D341Med (cell line): ENCODE data around the gene MID1IP1.

Experiments
- DNase-seq: peaks from one replicate; pipeline ENCODE4 v3.0.0; 2012; ENCODE audit warnings: low spot score

MID1IP1 gene

DNA sequence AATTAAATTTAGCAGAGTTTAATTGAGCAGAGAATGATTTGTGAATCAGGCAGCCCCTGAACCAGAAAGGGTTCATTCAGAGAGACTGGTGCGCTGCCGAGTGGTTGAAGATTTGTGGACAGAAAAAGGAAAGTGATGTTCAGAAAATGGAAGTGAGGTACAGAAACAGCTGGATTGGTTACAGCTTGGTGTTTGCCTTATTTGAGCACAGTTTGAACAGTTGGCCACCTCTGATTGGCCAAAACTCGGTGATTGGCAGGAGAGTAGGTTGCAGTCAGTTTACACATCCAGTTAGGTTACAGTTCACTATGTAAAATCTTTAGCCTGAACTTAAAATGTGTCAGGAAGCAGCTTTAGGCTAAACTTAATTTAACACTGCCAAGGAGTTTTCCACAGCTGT, 14.9 kb downstream of the MID1IP1 start:
- DNase-seq = no peak

DNA sequence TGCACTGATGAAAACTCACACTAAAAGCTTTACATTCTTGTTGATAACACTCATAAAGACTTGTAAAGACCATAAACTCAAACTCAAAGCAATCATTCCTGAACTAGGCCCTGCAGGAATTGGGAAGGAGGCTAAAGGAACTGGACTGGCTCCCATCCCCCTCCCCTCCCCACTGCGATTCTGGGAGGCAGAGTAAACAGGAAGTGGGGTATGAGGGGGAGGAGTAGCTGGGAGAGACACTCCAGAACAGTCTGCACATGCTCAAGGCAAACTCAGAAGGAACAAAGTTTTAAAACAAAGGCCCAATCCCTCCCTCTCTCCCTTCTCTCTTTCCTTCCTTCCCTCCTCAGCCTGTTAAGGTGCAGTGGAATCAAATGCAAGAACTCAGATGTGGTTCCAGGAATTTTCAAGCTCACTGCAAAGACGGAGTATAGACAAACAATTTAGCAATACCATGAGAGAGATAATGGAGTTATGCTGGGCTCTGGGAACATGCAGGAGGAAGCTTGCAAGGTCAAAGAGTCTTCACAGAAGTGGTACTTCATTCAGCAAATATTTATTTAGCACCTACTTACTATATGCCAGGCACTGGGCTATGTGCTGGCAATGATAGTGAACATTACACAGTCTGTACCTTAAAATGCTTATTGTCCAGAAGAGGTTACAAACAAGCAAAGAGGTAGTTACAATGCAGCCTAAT, 15.9 kb downstream of the MID1IP1 start:
- no peak for DNase-seq

DNA sequence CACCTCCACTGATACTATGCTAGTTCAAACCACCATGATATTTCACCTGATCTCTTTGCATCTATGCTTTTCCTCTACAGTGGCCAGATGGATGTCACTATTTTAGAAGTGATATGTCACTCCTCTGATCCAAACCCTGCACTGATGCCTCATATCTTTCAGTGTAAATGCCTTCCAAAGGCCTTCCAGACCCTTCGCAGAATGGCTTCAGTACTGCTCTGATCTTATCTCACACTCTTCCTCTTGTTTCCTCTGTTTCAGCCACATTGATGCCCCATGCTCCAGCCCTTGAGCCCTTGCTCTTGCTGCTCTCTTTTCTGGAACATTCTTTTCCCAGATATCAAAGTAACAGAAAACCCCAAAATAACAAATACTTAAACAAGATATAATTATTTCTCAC, 17.9 kb downstream of the MID1IP1 start:
- DNase-seq = no peak

DNA sequence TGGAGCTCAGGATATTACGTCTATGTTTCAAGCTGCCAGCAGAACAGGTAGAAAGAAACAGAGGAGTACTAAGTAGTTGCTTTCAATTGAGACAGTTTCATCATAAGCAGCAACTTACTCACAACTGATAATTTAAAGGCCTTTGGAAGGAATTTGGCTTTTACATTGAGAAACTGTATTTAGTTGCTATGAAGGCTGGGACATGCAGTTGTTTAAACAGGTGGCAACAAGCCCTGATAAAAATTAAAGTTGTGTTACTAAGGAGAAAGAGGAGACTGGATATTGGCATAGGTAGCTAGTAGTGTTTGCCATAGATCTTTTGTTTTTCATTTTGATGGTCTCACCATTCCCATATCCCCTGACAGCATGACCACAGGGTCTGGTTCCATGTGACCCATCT, 18.4 kb downstream of the MID1IP1 start:
- no peak for DNase-seq

DNA sequence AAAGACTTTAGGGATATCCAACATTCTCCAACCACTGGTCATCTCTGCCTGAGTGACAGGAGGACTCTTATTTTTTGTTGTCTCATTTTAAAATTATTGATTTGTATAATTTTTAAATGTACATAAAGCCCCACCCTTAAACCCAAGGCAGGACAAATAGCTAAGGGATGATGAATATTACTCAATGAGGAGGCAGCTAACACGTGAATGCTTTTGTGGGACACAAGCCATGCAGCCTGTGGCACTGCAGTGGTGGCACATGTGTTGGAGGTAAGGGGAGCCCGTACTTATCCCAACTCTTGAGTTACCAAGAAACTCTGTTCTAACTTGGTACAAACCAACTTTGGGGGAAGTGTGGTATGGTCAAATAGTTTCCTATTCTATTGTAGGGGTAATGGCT, 19.5 kb downstream of the MID1IP1 start:
- DNase-seq = no peak

DNA sequence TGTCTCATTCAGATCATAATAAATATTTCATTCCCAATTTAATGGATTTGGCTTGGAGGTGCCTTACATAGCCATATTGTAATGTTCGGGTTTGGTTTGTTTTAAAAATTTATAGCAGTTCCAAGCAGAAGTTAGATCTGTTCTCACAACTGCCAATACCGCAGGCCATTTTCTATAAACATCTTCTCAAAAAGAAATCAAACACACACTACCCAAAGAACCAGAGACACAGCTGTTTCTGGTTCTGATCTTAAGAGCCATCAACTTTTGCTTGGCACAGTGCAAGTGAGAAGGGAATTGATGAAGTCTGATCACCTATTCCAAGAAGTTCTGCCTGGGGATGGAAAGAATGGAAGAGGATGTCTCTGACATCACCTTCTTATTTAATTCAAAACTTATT, 22.9 kb downstream of the MID1IP1 start:
- DNase-seq = no peak

DNA sequence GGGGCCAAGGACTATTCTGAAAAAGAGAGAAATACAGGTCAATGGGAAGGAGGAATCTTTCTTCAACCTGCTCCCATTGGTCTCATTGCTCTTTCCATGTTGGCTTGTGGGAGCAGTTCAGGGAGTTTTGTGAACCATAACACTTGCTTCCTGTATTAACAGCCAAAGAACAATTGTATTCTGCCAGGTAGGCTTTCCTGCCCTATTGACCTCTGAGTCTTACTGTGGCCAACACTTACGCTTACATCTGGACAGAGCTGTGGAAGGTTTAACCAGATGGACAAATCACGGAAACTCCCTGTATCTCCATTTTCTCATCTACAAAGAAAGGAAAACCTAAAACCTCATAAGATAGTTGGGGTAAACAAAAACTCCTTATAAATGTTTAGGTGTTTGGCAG, 30.7 kb downstream of the MID1IP1 start:
- DNase-seq = no peak

DNA sequence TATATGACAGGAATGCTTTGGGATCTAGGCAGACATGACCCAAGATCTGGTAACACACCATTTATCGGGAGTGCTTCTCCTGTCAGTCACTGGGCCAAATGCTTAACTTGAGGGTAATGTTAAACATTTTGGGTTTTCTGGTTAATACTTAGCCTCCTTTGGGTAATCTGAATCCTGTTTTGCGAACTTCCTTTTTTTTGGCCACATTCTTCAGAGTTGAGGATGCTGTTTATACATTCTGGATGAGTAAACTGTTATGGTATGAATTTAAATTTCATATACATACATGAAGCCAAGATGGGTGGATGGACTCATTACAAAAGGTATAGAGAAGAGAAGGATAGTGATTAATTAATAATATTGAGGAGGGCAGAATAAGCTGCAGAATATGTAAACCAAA, 36.1 kb downstream of the MID1IP1 start:
- no peak for DNase-seq

DNA sequence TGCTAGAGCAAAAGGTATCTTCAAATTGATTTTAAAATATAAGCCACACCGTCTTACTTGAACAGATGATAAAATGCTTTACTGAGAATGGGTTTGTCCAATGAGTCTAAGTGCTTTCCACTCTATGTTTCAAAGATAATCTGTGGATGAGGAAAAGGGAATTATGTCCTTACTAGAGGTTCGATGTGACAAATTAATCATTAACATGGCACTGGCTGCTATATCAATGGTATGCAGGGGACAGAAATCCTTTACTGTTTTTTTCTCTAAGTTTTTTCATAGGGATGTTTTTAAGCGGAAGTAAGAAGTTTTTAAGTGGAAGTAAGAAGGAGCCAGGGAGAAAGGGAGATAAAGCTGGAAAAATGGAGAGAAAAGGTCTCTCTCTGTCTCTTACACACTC, 38.0 kb downstream of the MID1IP1 start:
- DNase-seq = no peak

DNA sequence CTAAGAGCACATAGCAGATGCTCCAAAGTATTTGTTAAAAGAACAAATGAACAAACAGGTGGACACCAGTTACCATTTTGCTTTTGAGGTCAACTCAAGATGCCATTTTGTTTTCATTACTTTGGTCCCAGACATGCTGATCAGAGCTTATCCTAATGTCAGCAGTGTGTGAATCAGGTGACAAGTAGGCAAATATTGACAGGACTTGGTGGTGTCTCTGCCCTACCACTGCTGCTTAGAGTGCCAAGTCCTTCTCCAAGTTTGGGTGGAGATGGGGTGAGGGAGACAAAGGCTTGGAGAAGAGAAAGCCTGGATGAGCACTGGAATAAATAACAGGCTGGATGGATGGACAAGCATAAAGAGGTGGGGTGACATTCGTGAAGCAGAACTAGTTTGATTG, 38.7 kb downstream of the MID1IP1 start:
- no peak for DNase-seq

DNA sequence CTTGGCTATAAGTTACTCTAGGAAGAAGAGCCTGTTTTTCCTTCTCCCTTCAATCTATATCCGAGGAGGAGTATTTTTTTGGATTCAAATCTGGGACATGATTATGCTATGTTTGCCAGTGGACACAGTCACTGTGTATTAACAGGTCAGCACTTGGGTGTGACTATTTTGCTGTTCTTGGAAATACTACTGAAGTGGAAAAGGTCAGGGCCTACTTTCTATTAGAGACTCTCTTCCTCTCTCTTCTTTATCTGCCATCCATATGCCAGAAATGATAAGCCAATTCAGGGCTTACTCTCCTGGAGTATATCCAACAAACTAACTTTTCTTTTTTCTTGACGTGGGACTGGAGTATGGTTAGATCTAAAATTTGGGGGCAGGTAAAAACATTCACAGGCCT, 40.5 kb downstream of the MID1IP1 start:
- no peak for DNase-seq

DNA sequence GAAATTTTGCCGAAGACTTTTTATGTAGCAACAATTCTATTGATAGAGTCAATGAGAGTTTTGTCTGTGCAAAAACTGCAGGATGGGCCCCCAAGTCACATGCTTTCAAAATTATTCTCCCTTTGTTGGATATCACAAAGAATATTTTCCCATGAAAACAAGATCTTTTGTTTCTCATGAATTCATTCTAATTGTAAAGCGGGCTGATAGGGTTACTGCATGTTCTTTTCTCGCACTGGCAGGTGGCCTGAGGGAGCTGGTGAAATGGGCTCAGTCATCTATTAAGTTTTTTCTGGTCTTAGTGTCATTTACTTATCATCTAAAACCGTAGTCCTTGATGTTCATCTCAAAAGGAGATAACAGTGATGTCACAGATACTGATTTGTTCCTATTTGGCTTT, 44.2 kb downstream of the MID1IP1 start:
- no peak for DNase-seq

DNA sequence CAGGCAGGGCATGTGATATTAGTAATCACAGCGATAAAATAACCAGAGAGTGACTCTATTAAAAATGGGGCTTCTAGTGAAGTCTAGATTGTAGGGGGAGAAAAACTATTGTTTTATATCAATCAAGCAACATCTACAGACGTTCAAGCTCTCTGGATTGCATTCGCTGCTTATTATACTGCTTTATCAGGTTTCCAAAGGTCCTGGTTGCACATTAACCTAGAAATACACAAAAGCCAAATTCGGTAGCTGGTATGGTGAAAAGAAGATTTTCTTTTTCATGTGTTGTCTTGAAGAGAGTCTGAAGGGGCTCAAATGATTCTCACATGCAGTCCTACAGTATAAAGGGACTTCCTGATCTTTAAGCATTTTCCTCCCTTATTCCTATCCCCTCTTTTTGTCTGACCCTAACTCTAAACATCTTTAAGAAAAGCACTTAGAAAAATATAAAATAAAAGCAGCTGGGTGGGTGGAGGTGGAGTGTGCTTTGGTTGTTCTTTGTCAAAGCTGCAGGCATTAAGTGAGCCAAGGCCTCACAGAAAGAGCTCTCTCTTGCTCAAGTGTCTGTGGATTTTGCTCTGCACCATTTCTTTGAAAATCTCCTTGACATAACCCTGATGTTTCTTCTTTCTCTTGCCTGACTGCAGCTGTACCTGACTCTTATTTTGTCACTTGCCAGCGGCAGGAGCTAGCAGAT, 46.1 kb downstream of the MID1IP1 start:
- DNase-seq = no peak

DNA sequence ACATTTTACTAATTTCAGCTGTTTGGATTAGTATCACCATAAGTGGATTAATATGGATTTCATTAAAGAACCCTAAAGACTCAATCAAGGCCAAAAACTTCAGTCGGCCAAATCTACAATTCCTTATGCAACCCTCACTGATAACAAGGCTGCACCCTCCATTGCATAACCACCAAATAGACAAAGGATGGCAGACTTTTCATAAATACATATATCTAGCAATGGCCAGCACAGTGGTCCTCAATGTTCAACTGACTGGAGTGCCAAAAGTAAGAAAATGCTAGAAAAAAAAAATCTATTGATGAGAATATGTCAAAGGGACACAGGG, 46.6 kb downstream of the MID1IP1 start:
- no peak for DNase-seq

DNA sequence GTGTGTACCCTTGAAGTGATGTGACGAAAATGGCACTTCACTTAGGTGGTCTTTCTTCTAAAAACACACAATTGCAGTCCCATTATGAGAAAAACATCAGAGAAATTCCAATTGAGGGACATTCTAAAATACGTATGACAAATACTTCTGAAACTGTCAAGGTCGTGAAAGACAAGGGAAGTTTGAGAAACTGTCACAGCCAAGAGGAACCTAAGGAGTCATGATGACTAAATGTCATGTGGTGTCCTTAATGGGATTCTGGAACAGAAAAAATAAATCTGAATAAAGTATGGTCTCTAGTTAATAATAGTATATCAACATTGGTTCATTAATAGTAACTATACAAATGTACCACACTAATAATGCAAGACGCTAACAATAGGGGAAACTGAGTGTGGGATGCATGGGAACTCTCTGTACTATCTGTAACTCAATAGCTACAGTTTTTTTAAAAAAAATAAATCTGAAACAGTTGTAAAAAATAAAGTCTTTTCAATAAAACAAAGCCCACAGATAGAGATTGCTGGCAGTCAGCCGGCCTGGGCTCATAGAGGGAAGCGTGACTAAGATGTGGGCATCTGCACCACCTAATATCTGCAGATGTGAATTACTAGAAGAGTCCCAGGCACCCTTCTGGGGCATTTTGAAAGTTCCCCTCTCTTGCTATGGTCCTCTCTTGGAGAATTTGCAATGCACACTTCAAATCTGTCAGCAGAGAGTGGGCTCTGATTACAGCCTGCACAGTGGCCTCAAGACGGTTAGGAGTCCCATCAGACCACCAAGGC, 47.6 kb downstream of the MID1IP1 start:
- DNase-seq = no peak

DNA sequence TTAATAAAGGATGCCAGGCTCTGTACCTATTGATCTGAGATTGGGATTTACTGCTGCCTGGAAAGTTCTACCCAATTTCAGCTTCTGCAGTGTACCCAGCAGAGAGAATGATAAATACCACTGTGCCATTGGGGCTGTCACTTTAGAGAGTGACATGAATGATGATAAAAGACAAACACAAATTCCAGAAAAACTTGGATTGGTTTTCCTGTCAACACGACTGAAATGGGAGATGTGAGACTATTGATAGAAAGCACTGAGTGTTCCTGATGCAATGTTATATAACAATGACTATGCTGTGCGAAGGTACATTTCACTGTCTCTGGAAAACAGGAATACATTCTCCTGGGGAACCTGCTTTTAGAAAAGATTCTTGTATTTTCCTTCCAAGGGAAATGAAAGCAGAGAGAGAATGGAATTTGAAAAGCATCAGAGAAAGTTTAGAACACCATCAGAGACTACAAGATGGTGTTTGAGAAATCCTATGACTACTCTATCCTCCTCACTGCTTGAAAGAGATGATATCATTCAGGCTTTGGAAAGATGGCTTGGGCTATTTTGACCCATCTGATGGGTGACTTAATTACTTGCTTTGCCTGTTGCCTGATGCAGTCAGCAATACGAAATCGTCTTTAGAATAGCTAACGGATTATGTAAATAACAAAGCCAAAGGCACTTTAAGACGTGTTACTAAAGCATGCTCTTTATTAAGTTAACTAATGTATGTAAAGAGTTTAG, 49.7 kb downstream of the MID1IP1 start:
- no peak for DNase-seq

DNA sequence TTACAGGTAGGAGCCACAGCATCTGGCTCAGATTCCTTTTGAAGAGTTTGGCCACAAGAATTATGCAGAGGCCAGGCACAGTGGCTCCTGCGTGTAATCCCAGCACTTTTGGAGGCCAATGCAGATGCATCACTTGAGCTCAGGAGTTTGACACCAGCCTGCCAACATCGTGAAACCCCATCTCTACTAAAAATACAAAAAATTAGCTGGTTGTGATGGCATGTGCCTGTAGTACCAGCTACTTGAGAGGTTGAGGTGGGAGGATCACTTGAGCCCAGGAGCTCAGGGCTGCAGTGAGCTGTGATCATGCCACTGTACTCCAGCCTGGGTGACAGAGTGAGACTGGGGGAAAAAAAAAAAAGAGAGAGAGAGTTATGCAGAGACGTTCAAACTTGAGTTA, 53.0 kb downstream of the MID1IP1 start:
- no peak for DNase-seq
